MG63 (cell line): ENCODE measurements around the gene ARF4. TPM values are rescaled to one million over a fixed set of nuclear protein-coding genes. Genes with fewer than 3 reads are reported as not detected.

Experiments
- DNase-seq: peaks from one replicate; pipeline ENCODE4 v3.0.0-alpha.2; 2020
- H3K27me3 ChIP-seq: fragments of 250-450 bp; sonication (Bioruptor Pico); 2 replicates; pipeline ENCODE4 v1.5.1; 2020; ENCODE audit warnings: mild to moderate bottlenecking, moderate library complexity
- H3K36me3 ChIP-seq: fragments of 250-450 bp; sonication (Bioruptor Pico); 2 replicates; pipeline ENCODE4 v1.5.1; 2020; ENCODE audit warnings: mild to moderate bottlenecking, moderate library complexity
- H3K4me3 ChIP-seq: fragments of 250-450 bp; sonication (Bioruptor Pico); 2 replicates; pipeline ENCODE4 v1.5.1; 2020; ENCODE audit warnings: mild to moderate bottlenecking, moderate library complexity
- H3K9me3 ChIP-seq: fragments of 250-450 bp; sonication (Bioruptor Pico); 2 replicates; pipeline ENCODE4 v1.5.1; 2020; ENCODE audit warnings: mild to moderate bottlenecking, moderate library complexity
- total RNA-seq: library from RNA; depleted of rRNA; stranded (reverse); fragments of >200 nt; shearing (Covaris generic); gene quantifications from 2 replicates; pipeline ENCODE4 v1.2.3, GENCODE V29; 2014; ENCODE audit warnings: low replicate concordance; rRNA removed

The ARF4 gene
- total RNA-seq, 1 experiment from 2014 or later, result 120 TPM

- Histone ChIP-seq H3K27me3 (no peaks in the 10 kb centered on the region), H3K4me3 (no peak overlapping the region), H3K36me3 (no peaks in the 10 kb centered on the region), H3K9me3 (no peaks in the 10 kb centered on the region)
- DNase-seq, result no peak
These were observed 51.4 kb downstream of the ARF4 start for GRCh38 chr3:57545636-57546268.

DNA sequence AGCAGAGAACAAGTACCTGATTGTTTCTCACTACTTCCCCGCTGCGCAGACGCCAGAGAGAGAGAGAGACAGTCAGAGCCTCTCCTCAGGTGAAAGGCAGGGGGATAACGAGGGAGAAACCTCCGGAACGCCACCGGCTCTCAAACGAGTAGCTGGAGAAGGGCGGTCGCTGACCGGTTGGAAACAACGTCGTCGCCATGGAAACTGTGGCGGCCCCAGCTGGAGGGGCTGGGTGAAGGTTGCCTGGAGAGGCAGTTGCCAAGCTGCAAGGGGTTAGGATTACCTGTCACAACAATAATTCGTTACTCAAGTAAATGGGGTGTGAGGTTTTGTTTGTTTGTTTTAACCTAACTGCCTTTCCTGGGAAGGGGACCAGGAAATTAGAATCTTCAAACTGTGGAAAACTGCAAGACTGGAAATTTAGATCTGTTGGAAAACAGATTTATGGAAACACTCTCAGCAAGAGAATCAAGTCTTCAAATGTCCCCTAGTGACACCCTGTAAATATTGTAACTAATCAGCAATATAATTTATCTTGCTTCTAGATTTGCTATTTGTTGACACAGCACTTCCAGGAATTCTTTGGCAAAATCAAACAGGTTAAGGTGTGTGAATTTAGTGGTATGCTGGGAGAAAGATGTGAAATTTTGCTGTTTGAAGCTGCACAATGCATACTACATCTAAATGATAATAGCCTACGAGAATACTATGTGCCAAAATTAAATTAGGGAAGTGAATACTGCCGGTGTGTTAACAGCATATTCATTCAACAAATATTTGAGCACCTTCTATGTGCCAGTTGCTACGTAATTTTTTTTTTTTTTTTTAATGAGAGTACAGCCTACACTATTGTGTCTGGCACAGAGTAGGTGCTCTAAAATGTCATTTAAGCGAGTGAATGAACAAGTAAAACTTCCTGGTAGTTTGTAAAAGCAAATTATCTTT lies 52.7 kb downstream of the ARF4 start, which contains the start of gene DNAH12:
Gene DNAH12 (minus strand): TSS at position 164 of the 945 bp plus-strand sequence. CDS start 1,474 bp downstream, outside the sequence.
- DNase-seq, result no peak
- Histone ChIP-seq H3K9me3 (no peaks in the 10 kb centered on the region), H3K36me3 (no peaks in the 10 kb centered on the region), H3K4me3 (no peak within 1 kb of the TSS), H3K27me3 (no peaks in the 10 kb centered on the region)

- no peak for DNase-seq
- Histone ChIP-seq H3K27me3 (no peaks in the 10 kb centered on the region), H3K36me3 (no peaks in the 10 kb centered on the region), H3K9me3 (no peaks in the 10 kb centered on the region), H3K4me3 (no peak overlapping the region)
These were observed 58.7 kb downstream of the ARF4 start for GRCh38 chr3:57538465-57538864.

- Histone ChIP-seq H3K4me3 (no peak overlapping the region), H3K36me3 (no peaks in the 10 kb centered on the region), H3K27me3 (no peaks in the 10 kb centered on the region), H3K9me3 (no peaks in the 10 kb centered on the region)
- DNase-seq, result no peak
These were observed 67.0 kb downstream of the ARF4 start for GRCh38 chr3:57530071-57530608.

Other genes starting within 250 kb of the ARF4 start
- gene DNAH12, start 53.0 kb downstream of the ARF4 start, total RNA-seq, result not detected in 2 replicates
- 4.0 and 8.8 TPM in 2 replicates for gene PDE12, start 41.1 kb downstream of the ARF4 start, total RNA-seq
- gene DENND6A, start 95.7 kb upstream of the ARF4 start, total RNA-seq, result 3.6 and 17.8 TPM in 2 replicates
- 25.7 and 28.2 TPM in 2 replicates for gene SLMAP, start 159.0 kb upstream of the ARF4 start, total RNA-seq